AG04449 (cell line): Measurements from ENCODE around the gene ZNF438.

Source experiments
- CTCF ChIA-PET: fragments of 350-600 bp; formaldehyde crosslinking; extraction: SDS; loops from one replicate; lab custom pipeline; 2021; ENCODE audit warnings: antibody characterized with exemption; lab: Yijun Ruan, JAX
- POLR2A ChIA-PET: fragments of 400-600, 350-600 bp; formaldehyde crosslinking; extraction: SDS; loops from one replicate; lab custom pipeline; 2020; ENCODE audit warnings: antibody characterized with exemption, inconsistent platforms; lab: Yijun Ruan, JAX
- DNase-seq: peaks from one replicate; pipeline ENCODE4 v3.0.0-alpha.2; 2010; ENCODE audit warnings: low read depth, low spot score
- H3K4me3 ChIP-seq: 2 replicates; pipeline ENCODE4 v1.5.1; 2011; ENCODE audit warnings: low read depth, mild to moderate bottlenecking, control low read depth, low read length
- TF ChIP-seq, protein P1 (sequence below): IDR thresholded peaks from one replicate; pipeline ENCODE4 v1.5.1; 2011; ENCODE audit warnings: mild to moderate bottlenecking, moderate library complexity, low read length, control low read depth, inconsistent platforms; ENCODE audit not compliant: insufficient read depth; ENCODE audit errors: missing control alignments

ZNF438 gene

DNA sequence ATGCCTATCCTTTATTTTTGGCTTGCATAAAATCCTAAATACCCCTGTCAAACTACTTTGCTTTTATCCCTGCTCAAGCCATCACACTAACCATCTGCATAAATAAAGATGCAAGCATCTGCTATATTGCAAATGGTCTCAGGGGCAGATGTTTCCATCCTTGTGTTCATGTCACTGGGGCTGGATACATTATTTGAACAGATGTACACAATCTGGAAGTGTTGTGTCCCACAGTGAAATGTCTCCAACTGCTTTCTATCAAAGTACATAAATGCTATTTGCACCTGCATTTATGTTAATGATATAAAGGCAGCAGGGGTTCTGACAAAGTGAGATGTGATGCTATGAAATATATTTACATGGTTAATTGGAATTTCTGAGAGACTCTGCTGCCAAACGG lies 163.1 kb downstream of the ZNF438 start:
- ChIA-PET POLR2A (no interaction called here), CTCF (no interaction called here)
- DNase-seq, result no peak
- TF ChIP-seq, protein P1, sequence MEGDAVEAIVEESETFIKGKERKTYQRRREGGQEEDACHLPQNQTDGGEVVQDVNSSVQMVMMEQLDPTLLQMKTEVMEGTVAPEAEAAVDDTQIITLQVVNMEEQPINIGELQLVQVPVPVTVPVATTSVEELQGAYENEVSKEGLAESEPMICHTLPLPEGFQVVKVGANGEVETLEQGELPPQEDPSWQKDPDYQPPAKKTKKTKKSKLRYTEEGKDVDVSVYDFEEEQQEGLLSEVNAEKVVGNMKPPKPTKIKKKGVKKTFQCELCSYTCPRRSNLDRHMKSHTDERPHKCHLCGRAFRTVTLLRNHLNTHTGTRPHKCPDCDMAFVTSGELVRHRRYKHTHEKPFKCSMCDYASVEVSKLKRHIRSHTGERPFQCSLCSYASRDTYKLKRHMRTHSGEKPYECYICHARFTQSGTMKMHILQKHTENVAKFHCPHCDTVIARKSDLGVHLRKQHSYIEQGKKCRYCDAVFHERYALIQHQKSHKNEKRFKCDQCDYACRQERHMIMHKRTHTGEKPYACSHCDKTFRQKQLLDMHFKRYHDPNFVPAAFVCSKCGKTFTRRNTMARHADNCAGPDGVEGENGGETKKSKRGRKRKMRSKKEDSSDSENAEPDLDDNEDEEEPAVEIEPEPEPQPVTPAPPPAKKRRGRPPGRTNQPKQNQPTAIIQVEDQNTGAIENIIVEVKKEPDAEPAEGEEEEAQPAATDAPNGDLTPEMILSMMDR, result no peak
- no peak overlapping the region for H3K4me3 ChIP-seq

DNA sequence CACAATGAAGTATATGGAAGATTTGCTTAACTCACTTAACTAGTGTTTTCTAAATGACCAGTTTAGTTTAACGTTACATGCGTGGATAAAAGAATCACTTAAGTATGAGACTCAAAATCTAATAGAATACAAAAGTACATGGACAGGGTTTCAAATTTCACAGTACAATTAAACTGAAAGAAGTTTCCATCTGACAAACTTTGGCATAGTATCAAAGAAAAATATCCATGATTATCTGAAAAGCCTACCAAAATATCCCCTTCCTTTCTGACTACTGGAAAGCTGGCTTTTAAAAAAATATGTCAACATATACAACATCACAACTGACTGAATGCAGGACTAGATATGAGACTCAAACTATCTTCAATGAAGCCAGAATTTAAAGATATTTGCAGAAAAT lies 164.8 kb downstream of the ZNF438 start:
- ChIA-PET CTCF (interaction anchor here (1.1 kb wide), 1 partner anchor 8 kb away, joined by 3 read pairs; no protein-coding TSS in a partner anchor), POLR2A (no interaction called here)
- H3K4me3 ChIP-seq, result no peak overlapping the region
- TF ChIP-seq, protein P1, result no peak
- no peak for DNase-seq

DNA sequence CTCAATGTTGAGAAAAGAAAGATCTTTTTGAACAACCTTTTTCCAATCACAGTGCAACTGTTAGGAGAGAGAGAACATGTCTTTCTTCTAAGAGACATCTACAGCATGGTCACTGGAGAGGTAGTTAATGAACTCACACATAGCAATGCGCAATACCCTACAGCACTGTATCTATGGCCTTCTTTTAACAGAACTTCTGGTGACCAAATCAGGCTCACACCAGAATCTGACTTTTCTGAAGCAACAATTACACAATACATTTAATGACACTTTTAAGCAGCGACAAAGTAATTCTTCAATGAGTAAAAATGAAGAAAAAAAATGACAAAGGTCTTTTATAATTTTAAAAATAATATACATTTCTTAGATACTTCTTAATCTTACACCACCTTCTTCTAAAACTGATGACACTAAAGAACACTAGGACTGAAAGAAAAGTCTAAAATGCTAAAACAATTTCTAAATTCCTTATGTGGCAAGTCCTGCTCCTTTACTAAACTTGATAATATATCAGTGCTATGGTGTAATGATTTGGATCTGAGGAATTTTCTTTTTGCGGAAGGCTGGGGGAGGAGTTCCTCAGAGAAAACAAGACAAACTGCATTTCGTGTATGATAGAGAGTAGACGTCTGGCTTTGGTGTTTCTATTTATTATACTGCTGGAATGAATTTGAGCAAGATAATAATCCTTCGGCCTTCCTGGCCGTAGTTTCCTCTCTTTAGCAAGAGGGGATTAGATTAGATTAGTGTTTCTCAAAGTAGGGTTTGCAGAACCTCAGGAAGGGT lies 166.3 kb downstream of the ZNF438 start:
- TF ChIP-seq, protein P1, result no peak
- ChIA-PET POLR2A (no interaction called here), CTCF (no interaction called here)
- DNase-seq, result no peak
- H3K4me3 ChIP-seq, result no peak overlapping the region

DNA sequence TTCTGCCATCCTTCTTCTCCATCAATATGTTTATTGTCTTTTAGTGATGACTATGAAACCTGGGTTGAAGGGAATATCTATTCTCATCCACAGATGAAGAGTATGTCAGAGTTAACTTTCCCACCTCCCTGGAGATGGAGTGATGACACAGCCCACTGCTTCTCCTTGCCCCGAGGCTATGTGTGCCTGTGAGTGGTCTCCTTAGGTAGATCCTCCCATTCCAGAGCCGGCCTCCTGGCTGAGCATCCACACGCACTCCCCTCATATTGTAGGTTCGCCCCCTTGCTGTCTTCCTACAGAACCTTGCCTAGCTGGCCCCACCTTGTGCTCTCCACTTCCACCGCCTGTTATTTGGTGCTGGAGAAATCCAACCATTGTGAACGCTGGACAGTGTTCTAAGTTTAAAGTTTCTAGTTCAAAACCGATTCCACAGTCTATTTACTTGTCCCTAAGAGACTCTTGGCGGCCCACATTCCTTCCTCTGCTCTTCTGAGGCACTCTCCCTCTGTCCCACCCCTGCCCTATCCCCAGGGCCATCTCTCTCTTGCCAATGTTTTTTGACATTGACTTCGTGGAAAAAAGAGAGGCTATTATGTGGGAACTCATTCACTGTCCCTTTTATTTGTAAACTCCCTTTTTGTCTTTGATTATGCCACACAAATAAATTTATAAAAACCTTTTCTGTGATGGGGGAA lies 168.0 kb downstream of the ZNF438 start:
- TF ChIP-seq, protein P1, result no peak
- POLR2A ChIA-PET, result no interaction called here
- CTCF ChIA-PET, result no interaction called here
- no peak for DNase-seq
- H3K4me3 ChIP-seq, result no peak overlapping the region

DNA sequence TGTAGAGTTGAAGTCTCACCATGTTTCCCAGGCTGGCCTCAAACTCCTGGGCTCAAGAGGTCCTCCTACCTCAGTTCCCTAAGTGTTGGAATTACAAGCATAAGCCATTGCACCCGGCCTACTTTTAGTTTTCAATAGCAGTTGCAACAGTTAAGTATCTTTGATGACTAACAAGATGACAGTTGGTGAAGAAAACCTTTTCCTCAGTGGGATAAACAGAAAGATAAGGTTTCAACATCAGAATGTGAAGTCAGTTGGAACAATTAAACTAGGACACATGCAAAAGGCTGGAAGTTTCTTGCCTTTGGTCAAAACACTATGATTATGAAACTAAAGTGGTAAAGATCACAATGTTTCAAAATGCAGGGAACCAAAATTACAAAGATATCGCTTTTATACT lies 169.2 kb downstream of the ZNF438 start:
- ChIA-PET POLR2A (no interaction called here), CTCF (no interaction called here)
- TF ChIP-seq, protein P1, result no peak

DNA sequence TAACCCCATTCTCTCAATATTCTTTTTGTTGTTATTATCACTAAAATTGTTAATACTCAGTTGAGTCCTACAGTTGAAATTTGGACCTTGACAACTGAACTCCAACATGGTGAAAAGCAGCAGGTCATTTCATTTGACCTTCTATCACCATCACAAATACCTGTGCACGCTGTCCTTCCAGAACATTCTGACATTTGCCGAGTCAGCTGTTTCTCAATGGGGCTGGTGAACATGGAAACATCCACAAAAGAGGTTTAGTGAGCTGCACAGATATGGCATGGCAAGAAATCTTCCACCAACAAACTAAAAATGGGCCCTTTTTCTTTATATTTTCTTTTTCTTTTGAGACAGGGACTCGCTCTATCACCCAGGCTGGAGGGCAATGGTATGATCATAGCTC lies 169.7 kb downstream of the ZNF438 start:
- ChIA-PET CTCF (no interaction called here), POLR2A (no interaction called here)
- TF ChIP-seq, protein P1, result no peak
- DNase-seq, result no peak
- no peak overlapping the region for H3K4me3 ChIP-seq

More for the DNA sequence above, 169.2 kb downstream of the ZNF438 start:
- no peak overlapping the region for H3K4me3 ChIP-seq
- peak; percentile 26 for DNase-seq
